NCI-H146 treated with DMSO at 0.1 percent for 48 hours (cell line): ENCODE data around the gene FHIT.

Experiments used
- DNase-seq: peaks from one replicate; lab custom pipeline; 2025; ENCODE audit not compliant: unreplicated experiment; lab: John Stamatoyannopoulos, UW

FHIT gene

DNA sequence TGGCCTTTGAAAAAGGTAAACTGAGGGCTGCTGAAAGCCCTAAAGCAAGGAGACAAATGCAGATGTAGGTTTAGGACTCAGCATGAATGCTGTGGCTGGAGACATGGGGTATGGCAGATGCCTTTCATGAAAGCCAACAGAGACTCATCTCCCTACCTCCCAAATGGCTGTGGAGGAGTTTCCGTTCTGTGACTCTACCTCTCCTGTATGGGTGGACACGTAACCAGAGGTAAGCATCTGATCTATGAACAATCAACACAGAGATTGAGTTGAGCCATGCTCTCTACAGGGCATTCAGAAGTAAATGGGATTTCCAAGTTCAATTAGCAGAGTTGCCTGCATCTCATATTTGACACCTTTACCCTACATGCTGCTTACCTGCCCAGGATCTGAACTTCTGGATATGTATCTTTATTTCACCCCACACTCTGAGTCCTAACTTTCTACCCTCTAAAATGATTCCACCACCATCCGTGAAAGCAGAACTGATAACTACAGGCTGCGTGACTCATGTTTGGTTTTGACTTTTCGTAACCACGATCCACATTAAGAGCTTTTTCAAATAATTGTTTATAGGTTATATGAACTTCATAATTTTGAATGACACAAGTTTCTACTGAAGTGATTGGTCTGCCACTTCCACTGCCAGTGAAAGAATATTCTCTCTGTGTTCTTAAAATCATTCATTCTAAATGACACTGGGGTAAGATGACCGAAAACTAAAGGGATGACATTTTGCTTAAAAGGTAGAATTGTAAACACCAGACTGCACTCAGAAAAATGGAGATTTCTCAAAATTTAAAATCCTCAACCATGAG, 1058.7 kb downstream of the FHIT start:
- DNase-seq: no peak

DNA sequence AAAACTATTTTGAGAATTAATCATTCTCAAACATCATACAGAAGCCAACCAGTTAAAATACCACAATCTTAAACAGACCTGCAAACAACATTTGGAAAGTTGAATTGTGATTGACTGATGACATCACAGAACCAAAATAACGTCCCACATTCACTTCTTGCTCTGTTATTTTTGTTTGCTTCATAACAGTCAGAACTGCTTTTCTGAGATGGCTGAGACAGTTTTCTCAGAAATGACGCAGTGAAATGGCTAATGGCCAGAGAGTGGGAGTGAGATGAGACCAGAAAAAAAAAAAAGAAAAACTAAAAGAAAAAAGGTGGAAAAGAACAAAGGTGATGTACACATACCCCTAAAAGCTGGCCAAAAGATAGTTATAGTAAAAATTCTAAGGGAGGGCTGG, 1061.2 kb downstream of the FHIT start:
- no peak for DNase-seq

DNA sequence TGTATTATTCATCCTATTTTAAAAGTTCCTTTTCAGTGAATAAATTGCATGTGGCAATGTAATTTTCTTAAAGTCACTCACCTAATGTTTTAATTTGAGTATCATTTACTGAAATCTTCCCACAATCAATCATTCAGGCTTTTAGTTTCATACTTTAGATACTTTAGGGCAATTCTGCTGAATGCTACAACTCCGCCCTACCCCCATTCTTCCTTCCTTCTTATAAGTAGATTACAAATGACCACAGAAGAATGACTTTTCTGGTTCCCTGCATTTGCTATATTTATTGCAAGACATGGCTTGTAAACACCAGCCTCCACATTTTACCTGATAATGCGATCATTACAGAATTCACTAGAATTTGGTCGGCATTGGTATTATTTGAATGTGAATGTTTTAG, 1061.9 kb downstream of the FHIT start:
- no peak for DNase-seq

DNA sequence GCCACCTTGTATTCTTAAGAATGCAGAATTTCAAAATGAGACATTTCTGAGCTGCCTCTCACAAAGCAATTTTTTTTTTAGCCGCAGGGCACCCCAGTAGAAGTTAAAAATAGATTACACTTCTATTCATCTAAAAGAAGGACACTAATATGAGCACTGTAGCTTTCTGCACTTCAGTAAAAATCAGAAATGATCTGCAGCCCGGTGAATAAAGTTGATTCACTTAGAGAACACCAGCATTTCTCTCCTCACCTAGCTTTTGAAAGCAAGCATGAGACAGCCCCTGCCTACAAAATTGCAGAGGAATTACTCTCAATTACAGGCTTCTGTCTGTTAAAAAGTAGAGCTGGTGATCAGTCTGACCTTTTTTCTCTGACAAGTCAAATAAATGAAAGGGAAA, 1062.4 kb downstream of the FHIT start:
- peak; percentile 86 for DNase-seq

DNA sequence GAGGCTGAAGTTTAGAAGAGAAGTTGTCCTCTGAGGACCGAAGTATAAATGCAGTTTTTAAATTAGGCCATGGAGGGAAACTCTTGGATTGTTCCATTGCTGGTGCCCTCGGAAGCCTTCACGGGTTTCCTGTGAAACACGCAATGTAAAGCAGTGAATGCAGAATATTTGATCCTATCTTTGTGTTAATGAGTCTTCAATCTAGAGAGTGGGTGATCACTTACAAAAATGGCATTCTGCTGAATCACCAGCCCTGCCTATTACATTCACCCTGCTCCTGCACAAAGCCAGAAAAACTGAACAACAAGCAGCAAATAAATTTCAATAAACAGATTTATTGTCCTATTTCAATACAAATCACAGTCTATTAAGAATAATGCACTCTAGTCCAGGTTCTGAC, 1063.9 kb downstream of the FHIT start:
- DNase-seq: no peak

DNA sequence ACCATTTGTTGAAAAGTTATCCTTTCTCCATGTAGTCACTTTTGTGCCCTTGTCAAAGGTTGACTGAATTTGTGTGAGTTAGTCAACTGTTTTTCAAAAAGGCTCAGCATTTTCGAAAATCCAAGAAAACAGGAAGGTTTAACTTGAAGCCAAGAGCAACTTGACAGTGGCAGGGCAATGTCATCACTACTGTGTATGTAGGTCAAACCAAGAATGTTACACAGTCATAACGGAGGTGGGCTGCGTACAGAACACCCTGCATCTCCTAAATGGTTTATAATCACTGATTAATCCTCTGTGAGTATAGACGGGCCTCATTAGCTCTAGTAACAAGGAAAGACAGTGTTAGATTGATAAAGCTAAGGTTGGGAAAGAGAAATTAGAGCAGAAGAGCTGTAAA, 1064.9 kb downstream of the FHIT start:
- no peak for DNase-seq

DNA sequence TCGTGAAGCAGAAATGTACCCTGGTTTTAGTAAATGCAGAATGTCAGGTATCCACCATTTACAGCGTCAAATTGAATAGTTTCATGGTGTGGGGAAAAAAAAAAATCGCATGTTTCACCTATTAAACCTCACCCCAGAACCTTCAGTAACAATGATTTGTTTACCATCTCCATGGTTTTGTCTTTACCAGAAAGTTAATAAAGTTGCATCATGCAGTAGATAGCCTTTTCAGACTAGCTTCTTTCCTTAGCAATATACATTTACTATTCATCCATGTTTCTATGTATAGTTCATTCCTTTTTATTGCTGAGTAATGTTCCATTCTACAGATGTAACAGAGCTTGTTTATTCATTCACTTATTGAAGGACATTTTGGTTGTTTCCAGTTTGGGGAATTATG, 1066.1 kb downstream of the FHIT start:
- no peak for DNase-seq

DNA sequence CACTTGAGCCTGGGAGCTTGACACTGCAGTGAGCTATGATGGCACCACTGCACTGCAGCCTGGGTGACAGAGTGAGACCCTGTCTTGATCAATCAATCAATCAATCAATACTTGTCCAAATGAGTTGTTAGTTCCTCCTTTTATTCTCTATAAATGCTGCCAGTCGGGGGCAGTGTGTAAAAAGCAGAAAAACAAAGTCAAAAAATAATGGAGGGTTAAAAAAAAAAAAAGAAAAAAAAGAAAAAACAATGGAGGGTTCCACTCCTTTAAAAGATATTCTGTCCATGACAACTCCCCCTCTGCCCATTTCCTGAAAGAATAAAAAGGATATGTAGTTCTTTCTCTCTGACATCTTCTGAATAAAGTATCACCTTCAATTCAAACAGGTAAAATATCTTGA, 1068.6 kb downstream of the FHIT start:
- DNase-seq: peak; percentile 8

DNA sequence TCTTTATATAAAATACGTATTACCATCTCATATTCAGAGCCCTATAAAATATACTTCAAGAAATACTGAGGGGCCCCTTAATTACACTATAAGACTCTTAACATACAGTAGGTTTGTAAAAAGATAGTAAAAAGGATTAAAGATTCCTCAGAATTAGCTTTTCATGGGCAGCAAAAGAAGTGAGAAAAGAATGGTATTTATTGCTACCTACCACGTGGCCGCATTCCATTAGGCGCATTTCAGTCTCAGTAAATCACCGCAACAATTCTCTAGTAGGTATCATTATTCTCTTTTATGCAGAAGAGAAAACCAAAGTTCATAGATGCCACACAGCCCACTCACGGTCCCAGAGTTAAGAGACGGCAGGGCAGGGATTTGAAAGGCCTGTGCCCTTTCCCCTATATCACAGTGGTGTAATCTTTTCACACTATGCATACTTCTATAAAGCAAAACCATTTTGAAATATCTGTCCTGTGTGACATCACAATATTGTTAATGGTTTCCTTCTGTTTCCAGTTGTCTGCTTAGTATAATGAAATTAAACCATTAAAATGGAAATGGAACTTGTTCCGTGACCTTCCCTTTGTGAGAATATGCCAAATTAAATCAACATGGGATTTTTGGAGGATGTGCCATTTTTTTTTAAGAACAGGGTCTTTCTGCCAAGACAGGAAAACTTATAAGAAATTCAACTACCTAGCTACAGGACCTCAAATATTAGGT, 1072.2 kb downstream of the FHIT start:
- no peak for DNase-seq

DNA sequence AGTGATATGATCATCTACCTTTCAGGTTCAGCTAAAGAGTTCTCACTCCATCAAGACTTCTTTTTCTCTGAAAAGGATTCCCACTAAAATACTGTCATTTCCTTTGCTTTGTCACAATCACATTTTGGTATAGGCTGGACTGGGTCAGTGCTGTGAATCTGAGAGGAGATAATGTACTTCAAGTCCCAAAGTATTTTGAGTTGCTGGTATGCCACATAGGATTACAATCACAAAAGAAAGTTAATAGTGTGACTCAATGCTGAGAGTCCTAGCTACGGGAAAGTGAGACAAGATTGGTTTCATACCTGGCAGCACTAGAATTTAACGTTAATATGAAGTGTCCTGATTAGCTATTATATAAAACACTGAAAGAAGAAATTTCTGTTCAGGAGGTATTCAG, 1073.5 kb downstream of the FHIT start:
- DNase-seq: no peak

DNA sequence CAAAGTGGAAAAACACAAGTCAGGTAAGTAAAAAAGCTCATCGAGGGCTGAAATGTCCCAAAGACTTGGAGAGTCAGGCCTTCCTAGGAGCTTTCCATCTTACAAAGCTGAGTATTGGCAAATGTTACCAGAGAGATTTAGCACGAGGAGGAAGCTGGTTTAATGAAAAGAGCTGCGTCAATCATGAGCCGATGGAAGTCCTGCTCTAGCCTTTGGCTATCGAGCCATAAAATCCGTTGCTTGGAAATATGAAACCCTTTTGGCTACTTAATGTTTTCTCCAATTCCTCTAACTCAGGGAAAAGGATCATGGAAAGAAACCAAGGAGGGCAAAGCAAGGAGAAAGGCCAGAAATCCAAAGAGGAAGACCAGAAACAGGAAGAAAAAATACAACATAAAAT, 1074.6 kb downstream of the FHIT start:
- no peak for DNase-seq

DNA sequence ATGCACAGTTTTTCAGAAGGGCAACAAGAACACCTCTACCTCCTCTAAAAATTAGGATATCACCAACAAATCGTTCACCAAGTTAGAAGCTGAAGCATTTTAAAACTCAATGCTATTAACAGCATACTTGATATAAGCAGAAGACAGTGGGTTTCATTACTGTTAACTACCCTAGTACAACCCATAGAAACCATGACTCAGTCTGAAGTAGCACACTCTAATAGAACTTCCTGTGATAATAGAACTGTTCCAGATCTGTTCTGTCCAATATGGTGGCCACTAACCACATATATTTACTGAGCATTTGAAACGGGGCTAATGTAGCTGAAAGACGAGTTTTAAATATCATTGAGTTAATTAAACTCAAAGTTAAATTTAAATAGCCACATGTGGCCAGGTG, 1075.6 kb downstream of the FHIT start:
- DNase-seq: no peak

DNA sequence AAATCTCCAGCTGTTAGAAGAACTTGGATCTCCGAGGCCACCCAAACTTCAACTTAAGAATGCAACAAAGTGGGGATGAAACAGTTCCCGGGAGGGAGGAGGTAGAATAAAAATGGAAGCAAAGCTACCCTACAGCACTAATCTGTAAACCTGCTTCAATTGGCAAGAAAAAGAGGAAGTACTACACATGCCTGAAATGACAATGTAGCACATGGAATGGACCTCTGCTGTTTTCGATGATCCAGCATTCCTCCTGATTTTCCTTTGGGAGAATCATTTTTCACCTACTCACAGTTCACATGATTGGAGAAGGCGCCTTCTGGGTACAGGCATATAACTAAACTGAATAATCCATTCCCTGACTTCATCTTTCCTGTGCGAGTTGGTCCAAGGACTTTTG, 1081.5 kb downstream of the FHIT start:
- DNase-seq: no peak

DNA sequence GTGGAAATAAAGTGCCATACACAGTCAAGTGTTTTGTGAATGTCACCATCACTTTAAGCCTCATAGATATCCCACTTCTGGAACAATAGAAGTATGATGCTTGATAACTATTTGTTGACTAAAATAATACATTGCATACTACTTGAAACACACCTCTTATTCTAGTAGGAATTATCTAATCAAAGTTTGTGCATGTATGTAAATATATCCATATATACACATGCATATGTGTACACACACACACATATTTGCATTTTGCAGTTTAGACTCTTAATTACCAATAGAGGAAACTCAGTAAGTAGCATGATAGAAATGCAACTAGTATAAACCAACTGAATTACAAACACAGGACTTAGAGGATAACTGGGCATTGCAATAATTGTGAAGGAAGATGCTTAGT, 1084.1 kb downstream of the FHIT start:
- DNase-seq: no peak

DNA sequence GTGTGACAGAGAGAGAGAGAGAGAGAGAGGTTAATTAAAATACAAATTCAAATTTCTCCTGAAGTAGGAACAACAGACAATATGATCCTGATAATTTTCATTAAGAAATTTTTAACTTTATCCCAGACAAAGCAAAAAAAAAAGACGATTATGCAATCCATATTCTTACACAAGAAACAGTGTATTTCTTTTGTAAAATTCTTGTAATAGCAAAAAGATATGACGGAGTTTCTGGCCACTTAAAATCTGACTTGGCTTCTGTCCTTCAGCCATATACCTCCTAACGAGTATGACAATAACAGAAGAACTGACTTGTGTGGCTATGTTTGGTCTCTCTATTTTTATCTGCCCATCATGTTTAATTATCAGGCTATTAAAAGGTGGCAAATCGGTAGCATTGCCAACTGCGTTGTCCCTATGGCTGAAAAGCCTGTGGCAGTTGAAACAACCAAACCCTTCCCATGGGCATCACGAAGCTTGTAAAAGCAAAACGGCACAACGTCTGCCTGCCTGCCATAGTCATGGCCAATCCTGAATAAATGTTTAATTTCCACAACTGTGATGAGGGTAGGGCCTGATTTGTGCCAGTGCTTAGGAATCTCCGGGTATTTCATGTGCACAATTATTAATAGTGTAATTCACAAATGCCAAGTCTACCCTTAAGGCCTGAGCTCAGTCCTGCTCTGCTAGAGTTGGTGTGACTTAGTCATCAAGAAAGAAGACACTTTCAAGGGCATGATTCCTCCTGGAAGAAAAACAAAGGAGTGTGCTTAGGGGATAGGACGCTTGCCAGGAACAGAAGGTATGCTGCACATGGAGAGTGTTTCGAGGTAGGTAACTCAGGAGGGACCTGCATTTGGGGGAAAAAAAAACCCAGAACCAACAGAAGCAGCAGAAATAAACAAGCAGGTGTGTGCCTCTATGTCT, 1090.2 kb downstream of the FHIT start:
- DNase-seq: no peak

DNA sequence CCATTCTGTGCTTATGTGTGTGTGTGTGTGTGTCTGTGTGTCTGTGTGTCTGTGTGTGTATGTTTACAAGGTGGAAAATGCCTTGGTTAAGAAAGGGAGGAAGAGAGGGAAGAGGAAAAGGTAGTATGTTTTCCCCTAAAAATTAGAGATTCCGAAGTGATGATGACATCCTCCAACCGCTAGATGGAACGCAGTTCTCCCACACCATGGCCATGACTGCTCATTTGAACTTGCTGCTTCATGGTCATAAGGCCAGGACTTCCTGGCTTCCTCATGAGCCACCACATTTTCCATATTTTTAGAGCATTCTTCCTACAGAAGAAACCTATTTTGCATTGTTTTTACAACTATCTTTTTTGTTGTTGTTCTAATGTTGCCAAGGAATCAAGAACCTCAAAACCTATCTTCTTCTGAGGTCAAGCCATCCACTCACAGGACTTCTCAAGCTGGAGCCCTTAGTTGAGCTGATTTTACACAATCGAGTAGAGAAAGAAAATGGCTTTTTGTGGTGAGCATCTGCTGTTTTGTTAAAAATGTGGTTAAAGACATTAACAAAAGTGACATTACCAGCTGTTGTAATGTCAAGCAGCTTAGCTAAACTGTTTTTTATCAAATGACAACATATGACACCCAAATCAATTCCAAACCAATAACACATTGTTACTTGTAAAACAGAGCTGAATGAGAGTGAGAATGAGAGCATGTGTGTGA, 1091.0 kb downstream of the FHIT start:
- no peak for DNase-seq

DNA sequence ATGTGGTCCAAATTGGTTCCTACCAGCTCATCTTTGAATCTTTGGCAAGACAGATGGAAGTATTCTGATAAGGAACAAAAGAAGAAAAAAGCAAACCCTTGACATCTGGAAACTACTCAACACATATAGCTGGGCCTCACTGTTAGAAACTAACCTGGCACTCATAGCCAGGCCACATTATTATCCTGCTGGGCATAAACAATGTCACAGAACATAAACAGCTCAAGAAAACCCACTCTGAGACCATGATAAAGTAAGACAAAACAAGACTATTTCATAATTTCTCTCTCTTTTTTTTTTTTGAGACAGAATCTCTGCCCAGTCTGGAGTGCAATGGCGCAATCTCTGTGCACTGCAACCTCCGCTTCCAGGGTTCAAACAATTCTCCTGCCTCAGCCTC, 1093.2 kb downstream of the FHIT start:
- DNase-seq: no peak

DNA sequence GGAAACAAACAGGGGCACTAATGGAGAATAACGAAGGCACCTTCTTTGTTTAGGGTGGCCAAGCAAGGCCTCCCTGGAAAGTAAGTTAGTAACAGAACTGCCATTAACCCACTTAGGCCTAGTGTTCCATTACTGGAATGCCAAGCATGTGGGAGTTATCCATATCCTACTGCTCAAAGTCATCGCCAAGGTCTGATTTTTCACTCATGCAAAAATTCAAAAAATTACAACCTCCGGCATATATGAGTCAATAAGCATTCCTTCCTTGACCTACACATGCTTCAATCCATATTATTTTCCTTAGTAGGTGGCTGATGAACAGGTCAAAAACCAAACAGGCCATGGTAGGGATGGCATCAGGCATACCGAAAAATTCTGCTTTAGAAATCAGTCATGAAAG, 1097.2 kb downstream of the FHIT start:
- DNase-seq: no peak

DNA sequence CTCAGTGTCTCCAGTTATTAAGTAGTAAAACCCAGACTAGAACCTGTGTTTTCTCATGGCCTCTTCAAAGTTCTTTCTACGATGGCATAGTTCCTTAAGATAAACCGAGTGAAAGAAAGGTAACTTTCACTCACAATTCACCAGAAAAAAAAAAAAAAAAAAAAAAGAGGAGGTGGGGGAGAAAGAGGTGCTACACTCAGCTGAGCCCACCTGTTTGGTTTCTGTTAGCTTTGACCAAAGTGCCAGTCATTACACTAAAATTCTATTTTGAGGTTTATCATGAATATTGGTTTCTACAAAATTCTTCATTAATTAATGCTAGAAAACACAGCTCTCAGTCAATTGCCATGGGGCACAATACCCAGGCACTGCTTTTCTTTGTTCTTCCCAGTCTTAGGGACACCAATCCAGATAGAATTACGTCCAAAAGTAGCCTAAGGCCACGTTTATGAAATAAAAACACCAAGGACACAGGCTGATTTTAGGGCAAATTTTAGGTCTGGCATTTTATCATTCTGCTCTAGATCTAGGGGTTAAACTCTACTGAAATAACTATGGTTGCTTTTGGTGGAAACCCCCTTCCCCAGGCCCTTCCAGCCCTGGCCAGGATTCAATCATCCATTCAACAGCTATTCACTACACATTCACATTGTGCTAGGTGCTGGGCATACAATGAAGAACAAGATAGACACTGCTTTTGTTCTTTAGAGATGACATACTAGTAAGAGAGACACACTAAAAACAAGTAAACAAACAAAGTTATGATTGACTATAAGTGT, 1097.8 kb downstream of the FHIT start:
- no peak for DNase-seq

DNA sequence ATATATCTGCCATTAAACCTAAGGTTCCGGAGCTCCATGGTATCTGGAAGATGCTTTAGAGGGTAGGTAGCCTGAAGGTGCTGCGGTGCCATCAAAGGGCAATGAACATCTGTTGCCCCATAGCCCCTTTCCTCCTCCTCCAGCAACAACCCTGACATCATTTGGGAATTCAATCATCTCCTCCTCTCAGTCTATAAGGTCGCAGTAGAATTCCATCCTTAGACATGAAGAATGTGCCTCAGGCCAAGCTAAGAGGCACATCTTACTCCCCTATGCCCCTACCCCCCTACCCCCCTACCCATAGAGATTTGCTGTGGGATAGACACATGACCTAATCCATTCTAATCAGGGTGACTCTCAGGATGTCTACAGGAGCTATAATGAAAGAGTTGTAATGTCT, 1101.8 kb downstream of the FHIT start:
- DNase-seq: no peak
